AG04450 (cell line): ENCODE results near the gene MORF4L1. TPM values are rescaled to one million over a fixed set of nuclear protein-coding genes. Genes with fewer than 3 reads are reported as not detected.
"Not testable (repeated sequence)": the region's sequence is repeated elsewhere in the genome, so short reads cannot be mapped to it uniquely, and the experiment has no call there.

Source experiments
- CTCF ChIA-PET: fragments of 300-600, 350-600 bp; formaldehyde crosslinking; extraction: SDS; loops from one replicate; lab custom pipeline; 2022; ENCODE audit warnings: antibody characterized with exemption, inconsistent platforms; lab: Charles Lee
- POLR2A ChIA-PET: fragments of 350-600 bp; formaldehyde crosslinking; extraction: SDS; loops from one replicate; lab custom pipeline; 2021; ENCODE audit warnings: antibody characterized with exemption, inconsistent platforms; lab: Yijun Ruan, JAX
- DNase-seq: peaks from one replicate; pipeline ENCODE4 v3.0.0-alpha.2; 2011; ENCODE audit warnings: low read depth, low spot score
- H3K27ac ChIP-seq: one replicate; pipeline ENCODE4 v1.5.1; 2012; ENCODE audit warnings: low read depth, low read length, control low read depth
- H3K27me3 ChIP-seq: one replicate; pipeline ENCODE4 v1.6.0; 2012; ENCODE audit warnings: low read length; ENCODE audit not compliant: control insufficient read depth, insufficient read depth
- H3K4me3 ChIP-seq: 2 replicates; pipeline ENCODE4 v1.5.1; 2011; ENCODE audit warnings: mild to moderate bottlenecking, low read depth, low read length, control low read depth
- H3K9me3 ChIP-seq: 2 replicates; pipeline ENCODE4 v1.5.1; 2012; ENCODE audit warnings: low read length; ENCODE audit not compliant: control insufficient read depth, insufficient read depth
- polyA plus RNA-seq: library from polyadenylated mRNA; depleted of rRNA; stranded (reverse); fragments of >200 nt; gene quantifications from 2 replicates; pipeline ENCODE4 v1.2.3, GENCODE V29; 2011
- TF ChIP-seq, protein P1 (sequence below): IDR thresholded peaks from 2 replicates; pipeline ENCODE4 v1.5.1; 2011; ENCODE audit warnings: low read depth, low read length, control low read depth, inconsistent platforms

The MORF4L1 gene
- polyA plus RNA-seq, 1 experiment = 426 TPM

DNA sequence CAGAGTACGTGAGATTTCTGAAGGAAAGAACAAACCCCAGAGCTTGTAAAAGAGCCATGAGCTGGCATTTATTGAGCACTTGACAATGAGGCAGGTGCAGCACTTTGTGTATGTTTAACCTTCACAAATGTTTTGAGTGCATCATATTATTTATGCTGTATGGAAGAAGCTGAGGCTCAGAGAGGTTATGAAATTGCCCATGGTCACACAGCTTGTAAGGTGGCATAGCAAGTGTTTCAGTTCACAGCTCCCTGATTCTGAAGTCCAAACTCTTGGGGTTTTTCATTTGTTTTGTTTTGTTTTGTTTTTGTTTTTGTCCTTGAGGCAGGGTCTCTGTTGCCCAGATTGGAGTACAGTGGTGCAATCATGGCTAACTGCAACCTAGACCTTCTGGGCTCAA, 36.4 kb upstream of the MORF4L1 start:
- H3K4me3 ChIP-seq = no peak overlapping the region
- H3K27me3 ChIP-seq = peaks cover 6% of the 10 kb centered on the region
- ChIA-PET POLR2A (interaction anchor here (0.6 kb wide), 1 partner anchor 17 kb away, joined by 3 read pairs; no protein-coding TSS in a partner anchor), CTCF (interaction anchor here (0.6 to 1.4 kb wide), 2 partner anchors 24 to 37 kb away, joined by 3 read pairs; no protein-coding TSS in a partner anchor)
- H3K27ac ChIP-seq = no peak overlapping the region
- DNase-seq = no peak
- H3K9me3 ChIP-seq = no peaks in the 10 kb centered on the region; the same call in 1 of the 2 replicates
- TF ChIP-seq, protein P1, sequence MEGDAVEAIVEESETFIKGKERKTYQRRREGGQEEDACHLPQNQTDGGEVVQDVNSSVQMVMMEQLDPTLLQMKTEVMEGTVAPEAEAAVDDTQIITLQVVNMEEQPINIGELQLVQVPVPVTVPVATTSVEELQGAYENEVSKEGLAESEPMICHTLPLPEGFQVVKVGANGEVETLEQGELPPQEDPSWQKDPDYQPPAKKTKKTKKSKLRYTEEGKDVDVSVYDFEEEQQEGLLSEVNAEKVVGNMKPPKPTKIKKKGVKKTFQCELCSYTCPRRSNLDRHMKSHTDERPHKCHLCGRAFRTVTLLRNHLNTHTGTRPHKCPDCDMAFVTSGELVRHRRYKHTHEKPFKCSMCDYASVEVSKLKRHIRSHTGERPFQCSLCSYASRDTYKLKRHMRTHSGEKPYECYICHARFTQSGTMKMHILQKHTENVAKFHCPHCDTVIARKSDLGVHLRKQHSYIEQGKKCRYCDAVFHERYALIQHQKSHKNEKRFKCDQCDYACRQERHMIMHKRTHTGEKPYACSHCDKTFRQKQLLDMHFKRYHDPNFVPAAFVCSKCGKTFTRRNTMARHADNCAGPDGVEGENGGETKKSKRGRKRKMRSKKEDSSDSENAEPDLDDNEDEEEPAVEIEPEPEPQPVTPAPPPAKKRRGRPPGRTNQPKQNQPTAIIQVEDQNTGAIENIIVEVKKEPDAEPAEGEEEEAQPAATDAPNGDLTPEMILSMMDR = no peak

DNA sequence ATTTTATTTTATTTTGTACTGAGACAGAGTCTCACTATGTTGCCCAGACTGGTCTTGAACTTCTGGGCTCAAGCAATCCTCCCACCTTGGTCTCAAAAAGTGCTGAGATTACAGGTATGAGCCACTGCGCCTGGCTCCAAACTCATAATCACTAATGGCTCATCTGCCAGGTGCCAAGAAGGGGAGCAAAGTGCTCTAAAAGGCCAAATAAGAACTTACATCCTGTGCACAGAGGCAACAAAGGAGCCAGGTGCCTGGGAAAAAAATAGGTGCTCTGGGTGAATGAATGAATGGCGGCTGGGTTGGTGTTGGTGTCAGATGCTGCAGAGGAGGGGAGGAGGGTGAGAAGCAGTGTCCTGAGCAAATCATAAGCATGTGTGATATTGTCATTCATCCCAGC, 35.6 kb upstream of the MORF4L1 start:
- ChIA-PET CTCF (interaction anchor here (1.4 kb wide), 1 partner anchor 36 kb away, joined by 3 read pairs; no protein-coding TSS in a partner anchor), POLR2A (interaction anchor here (1.6 kb wide), 1 partner anchor 23 kb away, joined by 4 read pairs; no protein-coding TSS in a partner anchor)
- H3K27ac ChIP-seq = no peak overlapping the region
- peaks cover 6% of the 10 kb centered on the region for H3K27me3 ChIP-seq
- H3K9me3 ChIP-seq = no peaks in the 10 kb centered on the region
- TF ChIP-seq, protein P1 = no peak
- no peak for DNase-seq
- no peak overlapping the region for H3K4me3 ChIP-seq

DNA sequence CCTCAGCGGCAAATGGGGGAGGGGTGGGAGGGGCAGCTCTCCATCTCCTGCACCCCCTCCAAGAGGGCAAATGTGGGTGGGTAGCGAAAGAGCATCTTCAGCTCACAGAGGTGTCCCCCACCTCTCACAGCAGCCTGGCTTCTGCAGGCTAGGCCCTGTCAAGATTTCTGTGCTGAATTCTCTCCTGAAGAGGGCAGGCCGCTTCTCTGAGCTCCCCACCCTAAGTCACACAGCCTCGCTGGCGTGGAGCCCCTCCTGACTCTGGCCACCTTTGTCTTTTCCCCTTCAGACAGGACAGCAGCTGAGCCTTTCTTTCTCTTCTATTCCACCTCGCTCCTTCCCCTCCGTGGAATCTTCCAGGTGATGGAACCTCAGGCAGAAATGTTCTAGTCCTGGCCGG, 35.1 kb upstream of the MORF4L1 start:
- POLR2A ChIA-PET = interaction anchor here (1.6 kb wide), 1 partner anchor 22 kb away, joined by 4 read pairs; no protein-coding TSS in a partner anchor
- no peaks in the 10 kb centered on the region for H3K9me3 ChIP-seq
- H3K4me3 ChIP-seq = no peak overlapping the region
- no peak overlapping the region for H3K27ac ChIP-seq
- CTCF ChIA-PET = interaction anchor here (0.6 to 1.4 kb wide), 2 partner anchors 36 to 48 kb away, joined by 3 read pairs; no protein-coding TSS in a partner anchor
- TF ChIP-seq, protein P1 = no peak
- no peak for DNase-seq
- H3K27me3 ChIP-seq = peaks cover 4% of the 10 kb centered on the region

DNA sequence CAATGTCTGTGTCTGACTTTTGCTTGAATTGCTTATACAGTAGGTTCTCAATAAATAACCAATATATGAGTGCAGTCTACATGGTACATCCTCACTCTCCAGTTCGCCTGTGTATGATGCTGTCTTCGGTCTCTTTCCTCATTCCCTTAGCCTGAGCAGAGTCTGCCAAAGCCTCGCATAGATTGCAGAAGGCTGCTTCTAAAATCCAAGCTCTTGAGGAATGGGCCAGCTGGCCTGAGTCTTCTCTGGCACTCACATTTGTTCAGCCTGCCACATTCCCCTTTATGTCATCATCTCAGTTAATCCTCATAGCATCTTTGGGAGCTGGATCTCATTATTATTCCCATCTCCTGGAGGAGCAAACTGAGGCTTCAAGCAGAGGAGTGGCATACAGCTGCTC, 34.2 kb upstream of the MORF4L1 start:
- TF ChIP-seq, protein P1 = no peak
- Histone ChIP-seq H3K27me3 (peaks cover 2% of the 10 kb centered on the region), H3K4me3 (no peak overlapping the region), H3K9me3 (no peaks in the 10 kb centered on the region), H3K27ac (no peak overlapping the region)
- POLR2A ChIA-PET = interaction anchor here (1.6 kb wide), 1 partner anchor 21 kb away, joined by 4 read pairs; no protein-coding TSS in a partner anchor
- DNase-seq = no peak
- CTCF ChIA-PET = interaction anchor here (1.2 kb wide), 1 partner anchor 26 kb away, joined by 4 read pairs; no protein-coding TSS in a partner anchor

DNA sequence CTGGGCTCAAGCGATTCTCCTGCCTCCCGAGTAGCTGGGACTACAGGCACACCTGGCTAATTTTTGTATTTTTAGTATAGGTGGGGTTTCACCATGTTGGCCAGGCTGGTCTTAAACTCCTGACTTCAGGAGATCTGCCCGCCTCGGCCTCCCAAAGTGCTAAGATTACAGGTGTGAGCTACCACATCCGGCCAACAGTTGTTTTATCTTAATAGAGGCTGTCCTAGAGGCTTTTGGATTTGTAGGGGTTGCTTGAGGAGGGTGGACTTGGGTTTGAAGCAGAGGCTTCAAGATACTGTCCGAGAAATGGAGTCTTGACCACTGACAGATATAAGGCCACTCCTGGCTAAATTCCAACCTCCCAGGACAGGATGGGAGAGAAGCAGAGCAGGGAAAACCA, 33.5 kb upstream of the MORF4L1 start:
- H3K4me3 ChIP-seq, H3K9me3 ChIP-seq, H3K27me3 ChIP-seq, POLR2A ChIA-PET, DNase-seq, H3K27ac ChIP-seq: not testable (repeated sequence)
- CTCF ChIA-PET = interaction anchor here (1.2 kb wide), 1 partner anchor 27 kb away, joined by 4 read pairs; no protein-coding TSS in a partner anchor
